ENCODE data around the gene SLC37A3. TPM values are rescaled to one million over a fixed set of nuclear protein-coding genes. Genes with fewer than 3 reads are reported as not detected.

The SLC37A3 gene
- total RNA-seq, 4 donors from 2014 or later: 39.5 to 69.9 (median 51.7) TPM

DNA sequence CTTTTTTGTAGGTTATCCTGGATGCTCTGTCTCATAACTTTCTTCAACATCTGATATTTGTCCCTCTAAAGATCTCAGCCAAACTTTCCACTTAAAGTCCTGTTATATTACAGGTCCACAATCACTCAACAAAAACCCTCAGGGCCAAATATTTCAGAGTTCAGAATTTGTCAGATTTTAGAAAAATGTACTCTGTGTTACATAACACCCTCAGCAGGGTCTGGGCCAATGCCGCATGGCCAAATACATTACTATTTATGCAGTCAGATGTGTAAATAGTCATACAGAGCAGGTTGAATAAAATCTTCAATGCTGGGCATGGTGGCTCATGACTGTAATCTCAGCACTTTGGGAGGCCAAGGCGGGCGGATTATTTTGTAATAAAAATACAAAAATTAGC, 17.0 kb upstream of the SLC37A3 start:
- no peaks in the 10 kb centered on the region for H3K36me3 ChIP-seq
- no peak overlapping the region for H3K4me3 ChIP-seq
- WGBS, 2 donors: 89 to 93% methylated on average over 3 of the region's 3 CpGs
- H3K9me3 ChIP-seq: peaks cover 0 to 7% (median 0%) of the 10 kb centered on the region in 4 donors
- TF ChIP-seq POLR2A (IDR thresholded peaks at IDR 0.05): no peak
- TF ChIP-seq, protein P1, sequence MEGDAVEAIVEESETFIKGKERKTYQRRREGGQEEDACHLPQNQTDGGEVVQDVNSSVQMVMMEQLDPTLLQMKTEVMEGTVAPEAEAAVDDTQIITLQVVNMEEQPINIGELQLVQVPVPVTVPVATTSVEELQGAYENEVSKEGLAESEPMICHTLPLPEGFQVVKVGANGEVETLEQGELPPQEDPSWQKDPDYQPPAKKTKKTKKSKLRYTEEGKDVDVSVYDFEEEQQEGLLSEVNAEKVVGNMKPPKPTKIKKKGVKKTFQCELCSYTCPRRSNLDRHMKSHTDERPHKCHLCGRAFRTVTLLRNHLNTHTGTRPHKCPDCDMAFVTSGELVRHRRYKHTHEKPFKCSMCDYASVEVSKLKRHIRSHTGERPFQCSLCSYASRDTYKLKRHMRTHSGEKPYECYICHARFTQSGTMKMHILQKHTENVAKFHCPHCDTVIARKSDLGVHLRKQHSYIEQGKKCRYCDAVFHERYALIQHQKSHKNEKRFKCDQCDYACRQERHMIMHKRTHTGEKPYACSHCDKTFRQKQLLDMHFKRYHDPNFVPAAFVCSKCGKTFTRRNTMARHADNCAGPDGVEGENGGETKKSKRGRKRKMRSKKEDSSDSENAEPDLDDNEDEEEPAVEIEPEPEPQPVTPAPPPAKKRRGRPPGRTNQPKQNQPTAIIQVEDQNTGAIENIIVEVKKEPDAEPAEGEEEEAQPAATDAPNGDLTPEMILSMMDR (IDR thresholded peaks at IDR 0.05): no peak
- TF ChIP-seq EP300 (IDR thresholded peaks at IDR 0.05): no peak
- H3K4me1 ChIP-seq: no peaks in the 10 kb centered on the region
- H3K27ac ChIP-seq: no peak overlapping the region
- H3K27me3 ChIP-seq: no peaks in the 10 kb centered on the region
- no peak for DNase-seq (ENCODE audit: low spot score in 2 of 2)

DNA sequence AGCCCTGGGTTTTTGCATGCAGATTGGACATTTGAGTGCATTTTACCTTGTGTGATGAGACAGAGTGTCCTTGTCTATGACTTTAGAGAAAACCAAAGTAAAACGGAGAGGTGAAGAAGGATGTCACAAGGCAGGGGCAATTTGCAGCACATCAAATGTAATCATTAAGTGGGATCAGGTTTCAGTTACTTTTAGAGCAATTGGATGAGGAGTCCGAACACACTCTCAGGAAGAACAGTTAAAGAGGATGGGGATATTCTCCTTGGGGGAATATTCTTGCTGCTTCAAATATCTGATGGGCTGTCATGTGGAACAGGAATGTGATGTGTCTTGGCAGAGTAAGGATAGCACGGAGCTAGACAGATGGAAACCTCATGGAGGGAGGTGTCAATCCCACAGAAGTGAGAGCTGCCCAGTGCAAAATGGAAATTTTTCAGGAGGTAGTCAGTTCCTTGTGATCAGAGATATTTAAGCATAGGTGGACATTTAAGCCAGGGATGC, 6.3 kb upstream of the SLC37A3 start:
- no peak overlapping the region for H3K27ac ChIP-seq
- WGBS, 2 donors: 50 to 62% methylated on average over 3 of the region's 3 CpGs
- H3K9me3 ChIP-seq: no peaks in the 10 kb centered on the region
- peaks cover 0 to 14% of the 10 kb centered on the region in 2 donors for H3K27me3 ChIP-seq
- peak overlapping the region in 1 of 4 donors; percentile 47 for H3K4me3 ChIP-seq
- H3K36me3 ChIP-seq: no peaks in the 10 kb centered on the region
- H3K4me1 ChIP-seq: no peaks in the 10 kb centered on the region
- TF ChIP-seq EP300 (IDR thresholded peaks at IDR 0.05): no peak
- no peak for TF ChIP-seq POLR2A (IDR thresholded peaks at IDR 0.05)
- TF ChIP-seq, protein P1 (IDR thresholded peaks at IDR 0.05): no peak
- no peak for DNase-seq (ENCODE audit: low spot score in 2 of 2)

DNA sequence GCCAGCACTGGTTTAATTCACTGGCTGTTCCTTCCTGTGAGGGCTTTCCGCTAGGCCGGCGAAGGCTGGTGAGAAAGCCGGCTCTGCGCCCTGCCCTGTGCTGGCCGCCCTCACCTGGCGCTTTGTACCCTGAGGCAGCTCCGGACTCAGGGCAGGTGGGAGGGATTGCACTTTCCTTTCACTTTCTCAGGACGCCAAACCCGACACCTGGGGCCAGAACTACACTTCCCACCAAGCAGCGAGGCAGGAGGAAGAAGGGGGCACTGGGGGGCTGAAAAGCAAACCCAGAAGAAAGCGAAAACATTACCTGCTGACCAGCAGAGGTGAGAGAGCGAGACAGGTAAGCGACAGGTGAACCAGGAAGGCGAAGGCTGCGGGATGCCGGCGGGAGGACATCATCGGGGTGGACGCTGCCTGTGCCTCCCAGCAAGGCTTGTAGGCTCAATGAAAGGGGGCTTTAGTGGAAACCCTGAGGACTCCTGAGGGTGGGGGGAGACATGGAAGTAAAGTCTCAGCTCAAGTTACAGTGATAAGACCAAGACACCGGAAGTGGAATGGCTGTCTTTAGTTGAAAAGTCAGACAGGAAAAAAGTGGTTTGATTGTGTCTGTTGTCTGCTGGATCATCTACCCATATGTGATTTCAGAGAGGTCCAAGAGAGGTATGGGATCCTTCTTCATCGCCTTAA, 5.7 kb upstream of the SLC37A3 start, which contains the start of gene RAB19:
RAB19 (plus strand) TSS at position 181 of the 687 bp plus-strand sequence. CDS start 3,589 bp downstream, outside the sequence.
- no peak for TF ChIP-seq EP300 (IDR thresholded peaks at IDR 0.05)
- TF ChIP-seq, protein P1 (IDR thresholded peaks at IDR 0.05): no peak
- TF ChIP-seq POLR2A (IDR thresholded peaks at IDR 0.05): no peak
- H3K4me3 ChIP-seq: peak within 1 kb of the TSS in 2 of 4 donors; percentile 34 to 47
- peak within 1 kb of the TSS in 1 of 4 donors; percentile 68 for H3K27ac ChIP-seq
- no peaks in the 10 kb centered on the region for H3K9me3 ChIP-seq
- DNase-seq (ENCODE audit: low spot score in 2 of 2): no peak
- peaks cover 0 to 14% of the 10 kb centered on the region in 2 donors for H3K27me3 ChIP-seq
- WGBS, 2 donors: 20 to 22% methylated on average over 22 of the region's 22 CpGs
- H3K4me1 ChIP-seq: no peaks in the 10 kb centered on the region
- H3K36me3 ChIP-seq: no peaks in the 10 kb centered on the region

DNA sequence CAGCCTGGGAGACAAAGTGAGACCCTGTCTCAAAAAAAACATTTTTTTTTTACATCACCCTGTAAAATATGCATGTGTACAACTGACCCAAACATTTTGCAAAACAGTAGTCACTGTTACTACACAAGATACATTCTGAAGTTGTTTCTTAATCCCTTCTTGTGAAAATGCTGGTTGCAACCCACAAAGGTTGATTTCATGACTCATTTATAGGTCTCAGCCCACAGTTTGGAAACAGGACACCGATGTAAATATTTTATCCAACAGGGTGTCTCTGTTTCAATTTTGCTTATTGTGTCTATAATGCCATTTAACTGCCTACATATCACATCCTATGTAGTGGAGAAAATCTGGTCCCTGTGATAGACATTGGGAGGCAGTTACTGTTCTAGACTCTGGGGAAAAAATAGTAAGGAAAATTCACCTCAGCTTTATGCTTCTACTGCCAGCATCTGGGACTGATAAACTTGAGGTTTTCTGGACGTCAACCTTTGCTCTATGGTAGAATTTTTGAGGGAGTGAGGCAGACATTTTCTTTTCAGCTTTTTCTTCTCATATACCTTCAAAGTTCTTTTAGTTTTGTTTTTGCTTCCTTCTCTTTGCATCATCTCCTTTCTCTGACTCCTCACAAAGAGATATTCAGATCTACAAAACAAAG, 4.0 kb upstream of the SLC37A3 start:
- Histone ChIP-seq H3K9me3 (no peaks in the 10 kb centered on the region), H3K4me3 (no peak overlapping the region), H3K36me3 (no peaks in the 10 kb centered on the region), H3K4me1 (peaks cover 0 to 8% (median under 1%) of the 10 kb centered on the region in 4 donors), H3K27me3 (peaks cover 0 to 14% of the 10 kb centered on the region in 2 donors), H3K27ac (no peak overlapping the region)
- no peak for DNase-seq (ENCODE audit: low spot score in 2 of 2)
- TF ChIP-seq, protein P1 (IDR thresholded peaks at IDR 0.05): no peak
- WGBS, 2 donors: 51 to 59% methylated on average over 2 of the region's 2 CpGs

DNA sequence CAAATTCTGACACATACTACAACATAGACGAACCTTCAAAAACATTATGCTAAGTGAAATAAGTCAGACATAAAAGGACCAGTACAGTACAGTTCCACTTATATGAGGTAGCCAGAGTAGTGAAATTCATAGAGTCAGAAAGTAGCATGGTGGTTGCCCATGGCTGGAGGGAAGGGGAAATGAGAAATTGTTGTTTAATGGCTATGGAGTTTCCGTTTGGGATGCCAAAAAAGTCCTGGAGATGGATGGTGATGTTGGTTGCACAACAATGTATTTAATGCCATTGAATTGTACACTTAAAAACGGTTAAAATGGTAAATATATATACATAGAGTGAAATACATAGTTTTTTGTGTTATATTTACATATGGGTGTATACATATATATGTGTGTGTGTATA, 2.1 kb upstream of the SLC37A3 start:
- WGBS, 2 donors: 62 to 68% methylated on average over 3 of the region's 3 CpGs

More for the DNA sequence above, 2.1 kb upstream of the SLC37A3 start:
- TF ChIP-seq POLR2A (IDR thresholded peaks at IDR 0.05): no peak
- TF ChIP-seq EP300 (IDR thresholded peaks at IDR 0.05): no peak
- Histone ChIP-seq H3K36me3 (no peaks in the 10 kb centered on the region), H3K27ac (no peak overlapping the region), H3K4me3 (no peak overlapping the region), H3K9me3 (no peaks in the 10 kb centered on the region), H3K27me3 (peaks cover 0 to 14% of the 10 kb centered on the region in 2 donors), H3K4me1 (peaks cover 0 to 22% (median 5%) of the 10 kb centered on the region in 4 donors)
- DNase-seq (ENCODE audit: low spot score in 2 of 2): no peak
